Activated CD8-positive, alpha-beta T cell treated with anti-CD3 and anti-CD28 coated beads for 36 hours (primary cell): ENCODE results near the gene MSMP. TPM values are rescaled to one million over a fixed set of nuclear protein-coding genes. Genes with fewer than 3 reads are reported as not detected.

Experiments
- ATAC-seq: fragments of 200-7000 bp; cut with Tn5 transposase; one replicate; pipeline ENCODE4 v1.10.0; 2021; ENCODE audit warnings: mild to moderate bottlenecking, moderate library complexity
- CTCF ChIA-PET: fragments of 350-600 bp; sonication (Branson Sonifier 250); formaldehyde crosslinking; loops from one replicate; lab custom pipeline; 2021; ENCODE audit warnings: antibody characterized with exemption; lab: Charles Lee
- POLR2A ChIA-PET: fragments of 350-600 bp; sonication (Branson Sonifier 250); formaldehyde crosslinking; loops from one replicate; lab custom pipeline; 2021; ENCODE audit warnings: antibody characterized with exemption; lab: Charles Lee
- DNase-seq: peaks from one replicate; pipeline ENCODE4 v3.0.0-alpha.2; 2020
- H3K27ac Mint-ChIP-seq: one replicate; pipeline ENCODE4 v1.8.0; 2021; ENCODE audit warnings: mild to moderate bottlenecking, mixed read lengths
- H3K27me3 Mint-ChIP-seq: one replicate; pipeline ENCODE4 v1.8.0; 2021; ENCODE audit warnings: mixed read lengths
- H3K36me3 Mint-ChIP-seq: one replicate; pipeline ENCODE4 v1.8.0; 2021; ENCODE audit warnings: low read depth, mixed read lengths
- H3K4me1 Mint-ChIP-seq: one replicate; pipeline ENCODE4 v1.8.0; 2021; ENCODE audit warnings: low read depth, mixed read lengths
- H3K4me3 Mint-ChIP-seq: one replicate; pipeline ENCODE4 v1.8.0; 2021; ENCODE audit warnings: mild to moderate bottlenecking, moderate library complexity, mixed read lengths
- H3K9me3 Mint-ChIP-seq: one replicate; pipeline ENCODE4 v1.8.0; 2021; ENCODE audit warnings: mixed read lengths
- CTCF ChIP-seq: fragments of 200-600 bp; IDR thresholded peaks from one replicate; pipeline ENCODE4 v1.8.0; 2022; ENCODE audit warnings: antibody characterized with exemption, mild to moderate bottlenecking
- intact Hi-C: fragments of 100-400 bp; cut with micrococcal nuclease; formaldehyde crosslinking; loops from one replicate; pipeline ENCODE4 v1.10.0; 2022
- total RNA-seq, 2 experiments: library from RNA; stranded (reverse); gene quantifications; one replicate each; pipeline ENCODE4 v1.2.3, GENCODE V29; 2021

The MSMP gene
- total RNA-seq, 2 experiments from 2014 or later = 0.59 to 0.67 TPM

GRCh38 chr9:35734096-35734495, 20.0 kb downstream of the MSMP start:
- peak overlapping the region; percentile 3 for H3K4me3 Mint-ChIP-seq
- no peak for ATAC-seq
- peak overlapping the region; percentile 26 for H3K27ac Mint-ChIP-seq
- H3K36me3 Mint-ChIP-seq = peaks cover 30% of the 10 kb centered on the region
- POLR2A ChIA-PET = interaction anchor here (0.6 to 4.5 kb wide), 5 partner anchors 13 to 1386 kb away, joined by 3 to 16 read pairs (median 3); partner anchors contain the start of gene ZCCHC7
- CTCF ChIA-PET = interaction anchor here (2.9 to 3.3 kb wide), 3 partner anchors 12 to 38 kb away, joined by 19 to 51 read pairs (median 21); partner anchors contain the start of genes GBA2 and RGP1
- H3K27me3 Mint-ChIP-seq = no peaks in the 10 kb centered on the region
- TF ChIP-seq CTCF = no peak
- peaks cover 23% of the 10 kb centered on the region for H3K4me1 Mint-ChIP-seq
- intact Hi-C loops = loop anchor here (5.0 kb wide), 2 partner anchors 83 to 132 kb away; partner anchors contain the start of gene HINT2
- H3K9me3 Mint-ChIP-seq = no peaks in the 10 kb centered on the region
- no peak for DNase-seq

GRCh38 chr9:35732800-35733541, 21.1 kb downstream of the MSMP start:
- ATAC-seq = peak; percentile 12

GRCh38 chr9:35732185-35732799, 21.8 kb downstream of the MSMP start, which contains the start of the genes CREB3 and TLN1:
Gene CREB3, plus strand, starts transcription at chr9:35732666. Its CDS starts 107 bp downstream, at chr9:35732773.
Gene TLN1, minus strand, starts transcription at chr9:35732195. Its CDS starts 6,501 bp downstream, at chr9:35725694.
- intact Hi-C loops = loop anchor here (5.0 kb wide), 2 partner anchors 85 to 130 kb away; partner anchors contain the start of gene HINT2
- no peak for TF ChIP-seq CTCF
- DNase-seq (peak; percentile 98), ATAC-seq (peak; percentile 86)
- Mint-ChIP-seq H3K9me3 (no peaks in the 10 kb centered on the region), H3K27ac (peak within 1 kb of the TSS; percentile 96), H3K4me3 (no peak within 1 kb of the TSS), H3K36me3 (peaks cover 22% of the 10 kb centered on the region), H3K4me1 (peaks cover 23% of the 10 kb centered on the region), H3K27me3 (no peaks in the 10 kb centered on the region)
- ChIA-PET CTCF (interaction anchor here (0.7 to 14.0 kb wide), 13 partner anchors 12 to 128 kb away, joined by 3 to 170 read pairs (median 12); partner anchors contain the start of genes ARHGEF39, CCDC107, HINT2 and RMRP), POLR2A (interaction anchor here (0.8 to 4.5 kb wide), 15 partner anchors 12 to 620 kb away, joined by 3 to 17 read pairs (median 4); partner anchors contain the start of genes CCDC107, MSMP and RMRP)

More at GRCh38 chr9:35732800-35733541, 21.1 kb downstream of the MSMP start:
- no peak for TF ChIP-seq CTCF
- DNase-seq = peak; percentile 68
- H3K4me3 Mint-ChIP-seq = no peak overlapping the region
- CTCF ChIA-PET = interaction anchor here (1.0 to 14.0 kb wide), 9 partner anchors 13 to 129 kb away, joined by 4 to 170 read pairs (median 21); partner anchors contain the start of genes ARHGEF39, CCDC107, RMRP and TESK1
- POLR2A ChIA-PET = interaction anchor here (0.8 to 4.5 kb wide), 11 partner anchors 12 to 621 kb away, joined by 3 to 17 read pairs (median 3); partner anchors contain the start of genes CCDC107, RMRP and SPAG8
- intact Hi-C loops = loop anchor here (5.0 kb wide), 2 partner anchors 84 to 131 kb away; partner anchors contain the start of gene HINT2
- peaks cover 22% of the 10 kb centered on the region for H3K36me3 Mint-ChIP-seq
- peak overlapping the region; percentile 96 for H3K27ac Mint-ChIP-seq
- peaks cover 23% of the 10 kb centered on the region for H3K4me1 Mint-ChIP-seq
- H3K27me3 Mint-ChIP-seq = no peaks in the 10 kb centered on the region
- H3K9me3 Mint-ChIP-seq = no peaks in the 10 kb centered on the region

- no peak overlapping the region for H3K4me3 Mint-ChIP-seq
- peak overlapping the region; percentile 96 for H3K27ac Mint-ChIP-seq
- ChIA-PET CTCF (interaction anchor here (0.7 to 14.0 kb wide), 15 partner anchors 12 to 131 kb away, joined by 3 to 170 read pairs (median 8); partner anchors contain the start of genes ARHGEF39, CCDC107, GBA2 and HINT2), POLR2A (interaction anchor here (0.6 to 4.5 kb wide), 18 partner anchors 11 to 616 kb away, joined by 3 to 17 read pairs (median 3); partner anchors contain the start of genes CCDC107, MSMP and RMRP)
- peaks cover 23% of the 10 kb centered on the region for H3K4me1 Mint-ChIP-seq
- DNase-seq (peak; percentile 41), ATAC-seq (no peak)
- intact Hi-C loops = loop anchor here (5.0 kb wide), 2 partner anchors 86 to 129 kb away; partner anchors contain the start of gene HINT2
- H3K9me3 Mint-ChIP-seq = no peaks in the 10 kb centered on the region
- H3K36me3 Mint-ChIP-seq = peaks cover 19% of the 10 kb centered on the region
- no peaks in the 10 kb centered on the region for H3K27me3 Mint-ChIP-seq
- no peak for TF ChIP-seq CTCF
Observed at GRCh38 chr9:35731415-35732184, 22.5 kb downstream of the MSMP start.
